SH-SY5Y (cell line): ENCODE data around the gene SEC61A1.

Experiments
- GATA2 ChIP-seq: IDR thresholded peaks from 2 replicates; pipeline ENCODE4 v1.6.1; 2011; ENCODE audit warnings: mild to moderate bottlenecking, low read depth, low read length
- GATA3 ChIP-seq: IDR thresholded peaks from 2 replicates; pipeline ENCODE4 v1.6.1; 2011; ENCODE audit warnings: low read depth, mild to moderate bottlenecking, low read length, moderate library complexity

- TF ChIP-seq GATA3 = no peak
- TF ChIP-seq GATA2 = no peak
These were observed 21.6 kb downstream of the SEC61A1 start for GRCh38 chr3:128073807-128074206.
